Stimulated activated naive B cell treated with anti-CD40 and anti-IgM and Interleukin-4, amounts not matched to agents 10 μg/mL and 1 μg/mL and 100 μg/mL, for 72 hours (primary cell): ENCODE results near the gene STYXL2.

ENCODE experiments used
- ATAC-seq, 2 donors: fragments of 150-1000 bp; cut with Tn5 transposase; replicated peaks; 2 replicates each; pipeline ENCODE4 v1.10.0; 2021; ENCODE audit warnings: moderate library complexity in 1 of 2
- DNase-seq: peaks from one replicate; pipeline ENCODE4 v3.0.0; 2021
- H3K27ac Mint-ChIP-seq: one replicate; pipeline ENCODE4 v1.8.0; 2022; ENCODE audit warnings: mild to moderate bottlenecking, mixed read lengths
- H3K27me3 Mint-ChIP-seq, 2 donors: one replicate each; pipeline ENCODE4 v1.8.0; 2022; ENCODE audit warnings: mixed read lengths in 2 of 2
- H3K36me3 Mint-ChIP-seq, 2 donors: one replicate each; pipeline ENCODE4 v1.8.0; 2022; ENCODE audit warnings: mixed read lengths in 2 of 2, mild to moderate bottlenecking in 1 of 2
- H3K4me1 Mint-ChIP-seq, 2 donors: one replicate each; pipeline ENCODE4 v1.8.0; 2022; ENCODE audit warnings: mixed read lengths in 2 of 2, mild to moderate bottlenecking in 1 of 2
- H3K4me3 Mint-ChIP-seq, 2 donors: one replicate each; pipeline ENCODE4 v1.8.0; 2022; ENCODE audit warnings: mild to moderate bottlenecking in 2 of 2, mixed read lengths in 2 of 2, moderate library complexity in 1 of 2
- H3K9me3 Mint-ChIP-seq, 2 donors: one replicate each; pipeline ENCODE4 v1.8.0; 2022; ENCODE audit warnings: mixed read lengths in 2 of 2, mild to moderate bottlenecking in 1 of 2

Gene STYXL2

GRCh38 chr1:167126811-167127210 is 32.9 kb downstream of the STYXL2 start:
- Mint-ChIP-seq H3K36me3 (no peaks in the 10 kb centered on the region), H3K4me3 (no peak overlapping the region), H3K27me3 (peaks cover 43 to 52% of the 10 kb centered on the region in 2 donors), H3K27ac (no peak overlapping the region), H3K4me1 (peaks cover 0 to 1% of the 10 kb centered on the region in 2 donors), H3K9me3 (no peaks in the 10 kb centered on the region)
- no peak for DNase-seq
- ATAC-seq = no peak

GRCh38 chr1:167127236-167127635 is 33.4 kb downstream of the STYXL2 start:
- Mint-ChIP-seq H3K4me3 (no peak overlapping the region), H3K36me3 (no peaks in the 10 kb centered on the region), H3K4me1 (no peaks in the 10 kb centered on the region), H3K27ac (no peak overlapping the region), H3K27me3 (peaks cover 39 to 48% of the 10 kb centered on the region in 2 donors), H3K9me3 (no peaks in the 10 kb centered on the region)
- no peak for ATAC-seq
- DNase-seq = no peak

- Mint-ChIP-seq H3K36me3 (no peaks in the 10 kb centered on the region), H3K4me3 (no peak overlapping the region), H3K27ac (no peak overlapping the region), H3K4me1 (peaks cover 0 to 4% of the 10 kb centered on the region in 2 donors), H3K9me3 (no peaks in the 10 kb centered on the region), H3K27me3 (peaks cover 37 to 47% of the 10 kb centered on the region in 2 donors)
- ATAC-seq (no peak), DNase-seq (no peak)
These were observed 33.8 kb downstream of the STYXL2 start for GRCh38 chr1:167127661-167128060.

- peak in 1 of 2 donors; percentile 36 for ATAC-seq
- H3K27me3 Mint-ChIP-seq = peaks cover 37 to 43% of the 10 kb centered on the region in 2 donors
- H3K27ac Mint-ChIP-seq = no peak overlapping the region
- no peak overlapping the region for H3K4me3 Mint-ChIP-seq
- no peaks in the 10 kb centered on the region for H3K9me3 Mint-ChIP-seq
- DNase-seq = no peak
- no peaks in the 10 kb centered on the region for H3K36me3 Mint-ChIP-seq
- peaks cover 2 to 12% of the 10 kb centered on the region in 2 donors for H3K4me1 Mint-ChIP-seq
These were observed 34.7 kb downstream of the STYXL2 start for GRCh38 chr1:167128261-167129227.

- H3K4me3 Mint-ChIP-seq = no peak overlapping the region
These were observed 37.1 kb downstream of the STYXL2 start for GRCh38 chr1:167130829-167131510.

GRCh38 chr1:167132301-167133010 is 38.6 kb downstream of the STYXL2 start:
- Mint-ChIP-seq H3K4me1 (peaks cover 2 to 12% of the 10 kb centered on the region in 2 donors), H3K27ac (no peak overlapping the region), H3K36me3 (no peaks in the 10 kb centered on the region), H3K4me3 (no peak overlapping the region), H3K9me3 (no peaks in the 10 kb centered on the region), H3K27me3 (peaks cover 27 to 32% of the 10 kb centered on the region in 2 donors)
- DNase-seq (no peak), ATAC-seq (no peak)

More at GRCh38 chr1:167130829-167131510, 37.1 kb downstream of the STYXL2 start:
- Mint-ChIP-seq H3K36me3 (no peaks in the 10 kb centered on the region), H3K9me3 (no peaks in the 10 kb centered on the region), H3K27ac (no peak overlapping the region), H3K27me3 (peaks cover 39 to 41% of the 10 kb centered on the region in 2 donors), H3K4me1 (peaks cover 2 to 12% of the 10 kb centered on the region in 2 donors)
- DNase-seq (no peak), ATAC-seq (no peak)

- no peak for DNase-seq
- Mint-ChIP-seq H3K4me1 (peaks cover 2 to 12% of the 10 kb centered on the region in 2 donors), H3K36me3 (no peaks in the 10 kb centered on the region), H3K27ac (no peak overlapping the region), H3K4me3 (no peak overlapping the region), H3K9me3 (no peaks in the 10 kb centered on the region), H3K27me3 (peaks cover 13 to 15% of the 10 kb centered on the region in 2 donors)
- no peak for ATAC-seq
These were observed 41.5 kb downstream of the STYXL2 start for GRCh38 chr1:167135281-167135840.

- DNase-seq = no peak
- H3K27ac Mint-ChIP-seq = no peak overlapping the region
These were observed 42.3 kb downstream of the STYXL2 start for GRCh38 chr1:167136191-167136614.

GRCh38 chr1:167136806-167137205 is 42.9 kb downstream of the STYXL2 start:
- Mint-ChIP-seq H3K27me3 (peaks cover 8 to 15% of the 10 kb centered on the region in 2 donors), H3K36me3 (no peaks in the 10 kb centered on the region), H3K27ac (no peak overlapping the region), H3K4me1 (peaks cover 2 to 12% of the 10 kb centered on the region in 2 donors), H3K9me3 (no peaks in the 10 kb centered on the region), H3K4me3 (no peak overlapping the region)
- ATAC-seq (no peak), DNase-seq (no peak)

More at GRCh38 chr1:167136191-167136614, 42.3 kb downstream of the STYXL2 start:
- Mint-ChIP-seq H3K36me3 (no peaks in the 10 kb centered on the region), H3K4me3 (no peak overlapping the region), H3K4me1 (peaks cover 2 to 12% of the 10 kb centered on the region in 2 donors), H3K27me3 (peaks cover 12 to 15% of the 10 kb centered on the region in 2 donors), H3K9me3 (no peaks in the 10 kb centered on the region)
- no peak for ATAC-seq

- Mint-ChIP-seq H3K9me3 (no peaks in the 10 kb centered on the region), H3K27ac (no peak overlapping the region), H3K36me3 (no peaks in the 10 kb centered on the region), H3K27me3 (peaks cover 8 to 15% of the 10 kb centered on the region in 2 donors), H3K4me1 (peaks cover 2 to 11% of the 10 kb centered on the region in 2 donors), H3K4me3 (no peak overlapping the region)
- no peak for DNase-seq
- ATAC-seq = no peak
These were observed 43.5 kb downstream of the STYXL2 start for GRCh38 chr1:167137332-167137781.

GRCh38 chr1:167137793-167138510 is 44.1 kb downstream of the STYXL2 start:
- ATAC-seq (no peak), DNase-seq (no peak)
- peaks cover 8 to 15% of the 10 kb centered on the region in 2 donors for H3K27me3 Mint-ChIP-seq
- no peaks in the 10 kb centered on the region for H3K9me3 Mint-ChIP-seq
- H3K27ac Mint-ChIP-seq = no peak overlapping the region
- H3K36me3 Mint-ChIP-seq = no peaks in the 10 kb centered on the region
- peaks cover 2 to 5% of the 10 kb centered on the region in 2 donors for H3K4me1 Mint-ChIP-seq
- H3K4me3 Mint-ChIP-seq = no peak overlapping the region

GRCh38 chr1:167138703-167139102 is 44.8 kb downstream of the STYXL2 start:
- Mint-ChIP-seq H3K4me1 (no peaks in the 10 kb centered on the region), H3K36me3 (peaks cover 0 to 4% of the 10 kb centered on the region in 2 donors), H3K27me3 (peaks cover 11 to 15% of the 10 kb centered on the region in 2 donors), H3K27ac (no peak overlapping the region), H3K4me3 (no peak overlapping the region), H3K9me3 (peaks cover 0 to 3% of the 10 kb centered on the region in 2 donors)
- no peak for ATAC-seq
- no peak for DNase-seq

- DNase-seq = no peak
- Mint-ChIP-seq H3K4me1 (no peaks in the 10 kb centered on the region), H3K9me3 (peaks cover 0 to 4% of the 10 kb centered on the region in 2 donors), H3K4me3 (no peak overlapping the region), H3K27me3 (peaks cover 9 to 17% of the 10 kb centered on the region in 2 donors), H3K36me3 (peaks cover 0 to 5% of the 10 kb centered on the region in 2 donors), H3K27ac (no peak overlapping the region)
- ATAC-seq = no peak
These were observed 48.1 kb downstream of the STYXL2 start for GRCh38 chr1:167141963-167142362.
